Sciatic nerve (tissue), 2 donors: Measurements from ENCODE around the gene AP1G2. TPM values are rescaled to one million over a fixed set of nuclear protein-coding genes. Genes with fewer than 3 reads are reported as not detected.
A peak's percentile ranks its signal among the peaks of the same experiment; 100 is the strongest.

Experiments
- ATAC-seq: fragments of 200-7000 bp; cut with Tn5 transposase; one replicate; pipeline ENCODE4 v1.9.1; 2020; ENCODE audit warnings: mild to moderate bottlenecking, moderate library complexity
- DNase-seq: peaks from one replicate; pipeline ENCODE4 v3.0.0-alpha.2; 2020; ENCODE audit warnings: low spot score
- intact Hi-C: fragments of 100-400 bp; cut with DNase I; formaldehyde crosslinking; loops from one replicate; pipeline ENCODE4 v1.14.2; 2022
- total RNA-seq: library from RNA; stranded (reverse); fragmentation: NEBNext Ultra II Directional; extraction: Animal tissue kit (Norgen Biotek cat#: 25700); gene quantifications from one replicate; pipeline ENCODE4 v1.2.1, GENCODE V29; 2021
- donor health status: DM: no; HTN: no; CAD: no.
- donor health status: DM: no; HTN: no; CAD: no.

The AP1G2 gene
- total RNA-seq, 1 donor from 2014 or later: 59.6 TPM

GRCh38 chr14:23562822-23563472 is 4.6 kb downstream of the AP1G2 start:
- DNase-seq: no peak
- intact Hi-C loops: loop anchor here (5.0 to 10.0 kb wide), 2 partner anchors 81 to 238 kb away; partner anchors contain the start of gene PABPN1
- ATAC-seq: no peak

GRCh38 chr14:23561873-23562821 is 5.4 kb downstream of the AP1G2 start:
- no peak for DNase-seq
- no peak for ATAC-seq
- intact Hi-C loops: loop anchor here (5.0 to 10.0 kb wide), 2 partner anchors 80 to 237 kb away; partner anchors contain the start of gene PABPN1

GRCh38 chr14:23561259-23561658 is 6.3 kb downstream of the AP1G2 start:
- ATAC-seq (no peak), DNase-seq (no peak)
- intact Hi-C loops: loop anchor here (5.0 to 10.0 kb wide), 2 partner anchors 79 to 236 kb away; partner anchors contain the start of gene PABPN1

- no peak for DNase-seq
- intact Hi-C loops: loop anchor here (5.0 to 10.0 kb wide), 2 partner anchors 78 to 235 kb away; partner anchors contain the start of gene PABPN1
- no peak for ATAC-seq
Observed at GRCh38 chr14:23559926-23560520, 7.6 kb downstream of the AP1G2 start.

GRCh38 chr14:23559010-23559925 is 8.3 kb downstream of the AP1G2 start:
- DNase-seq: no peak
- ATAC-seq: no peak
- intact Hi-C loops: no loop called here

- ATAC-seq: no peak
- no peak for DNase-seq
- intact Hi-C loops: no loop called here
Observed at GRCh38 chr14:23558346-23559009, 9.1 kb downstream of the AP1G2 start.

- intact Hi-C loops: no loop called here
- ATAC-seq (no peak), DNase-seq (no peak)
Observed at GRCh38 chr14:23557946-23558345, 9.6 kb downstream of the AP1G2 start.

GRCh38 chr14:23557521-23557920 is 10.1 kb downstream of the AP1G2 start:
- no peak for ATAC-seq
- intact Hi-C loops: no loop called here
- DNase-seq: no peak

- ATAC-seq: peak; percentile 5
- intact Hi-C loops: no loop called here
- DNase-seq: no peak
Observed at GRCh38 chr14:23556700-23557440, 10.7 kb downstream of the AP1G2 start.

GRCh38 chr14:23555882-23556699 is 11.5 kb downstream of the AP1G2 start, which contains the start of gene THTPA:
Gene THTPA, plus strand, starts transcription at chr14:23556271. Its CDS starts 487 bp downstream, at chr14:23556758.
- intact Hi-C loops: no loop called here
- DNase-seq (peak; percentile 95), ATAC-seq (peak; percentile 95)

- intact Hi-C loops: no loop called here
- DNase-seq: no peak
Observed at GRCh38 chr14:23555533-23555881, 12.1 kb downstream of the AP1G2 start.

GRCh38 chr14:23551266-23552028 is 16.1 kb downstream of the AP1G2 start, which contains the start of gene ZFHX2:
Gene ZFHX2, minus strand, starts transcription at chr14:23551765. Its CDS starts 16,440 bp downstream, at chr14:23535325.
- peak; percentile 82 for DNase-seq
- ATAC-seq: peak; percentile 68
- intact Hi-C loops: no loop called here

More at GRCh38 chr14:23555533-23555881, 12.1 kb downstream of the AP1G2 start:
- ATAC-seq: no peak

- intact Hi-C loops: no loop called here
- peak; percentile 14 for ATAC-seq
- no peak for DNase-seq
Observed at GRCh38 chr14:23550812-23551265, 16.8 kb downstream of the AP1G2 start.

- intact Hi-C loops: no loop called here
- no peak for ATAC-seq
- no peak for DNase-seq
Observed at GRCh38 chr14:23550131-23550811, 17.3 kb downstream of the AP1G2 start.
